ENCODE results near the gene HMG20A. TPM values are rescaled to one million over a fixed set of nuclear protein-coding genes. Genes with fewer than 3 reads are reported as not detected.

HMG20A gene
- total and polyA plus RNA-seq, 2 of the 13 experiments (the other 11 are each of a cell fraction or from before 2014, with no cell fraction given): 28.0 to 35.2 TPM

DNA sequence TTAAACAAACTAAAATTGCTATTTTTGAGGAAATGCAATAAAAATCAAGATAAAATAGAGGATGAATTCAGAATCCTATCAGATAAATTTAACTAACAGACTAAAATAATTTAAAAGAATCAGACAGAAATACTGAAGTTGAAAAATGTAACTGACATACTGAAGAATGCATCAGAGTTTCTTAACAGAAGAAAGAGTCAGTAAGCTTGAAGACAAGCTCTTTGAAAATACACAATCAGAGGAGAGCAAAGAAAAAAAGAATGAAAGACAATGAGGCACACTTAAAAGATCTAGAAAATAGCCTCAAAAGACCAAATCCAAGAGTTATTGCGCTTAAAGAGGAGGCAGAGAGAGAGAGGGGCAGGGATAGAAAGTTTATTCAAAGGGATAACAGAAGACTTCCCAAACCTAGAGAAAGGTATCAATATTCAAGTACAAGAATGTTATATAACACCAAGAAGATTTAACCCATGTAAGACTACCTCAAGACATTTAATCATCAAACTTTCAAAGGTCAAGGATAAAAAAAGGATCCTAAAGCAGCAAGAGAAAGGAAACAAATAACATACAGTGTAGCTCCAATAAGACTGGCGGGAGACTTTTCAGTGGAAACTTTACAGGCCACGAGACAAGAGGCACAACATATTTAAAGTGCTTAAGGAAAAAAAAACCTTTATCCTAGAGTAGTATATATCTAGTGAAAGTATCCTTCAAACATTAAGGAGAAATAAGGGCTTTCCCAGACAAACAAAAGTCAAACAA lies 25.5 kb upstream of the HMG20A start:
- no peak overlapping the region for H3K4me2 ChIP-seq (ENCODE audit: low read depth, low read length)
- ATAC-seq: no peak
- peaks cover 39% of the 10 kb centered on the region for H3K79me2 ChIP-seq (ENCODE audit: insufficient read depth, low read length)
- TF ChIP-seq ZFX (CRISPR knock-in tag; IDR thresholded peaks at IDR 0.05; ENCODE audit: low read depth): no peak
- peak; percentile 97 for TF ChIP-seq ZNF160 (CRISPR knock-in tag; IDR thresholded peaks at IDR 0.05)
- in situ Hi-C loops (cut with HindIII; ENCODE audit: extremely low pct_ligation_motif_present, low pct_unique_long_range_greater_than_20kb): no loop called here
- 97% methylated on average over 3 of the region's 3 CpGs for WGBS (ENCODE audit: low lambda C conversion rate)
- 0 out of 2 replicates have a peak, but pooled peaks cover 4% of the 10 kb centered on the region for H4K20me1 ChIP-seq (ENCODE audit: insufficient read depth, low read length)
- no peaks in the 10 kb centered on the region for H3K27me3 ChIP-seq (ENCODE audit: control insufficient read depth in 1 of 2, insufficient read depth in 2 of 2, low read length in 2 of 2)
- no peak overlapping the region for H3K9ac ChIP-seq (ENCODE audit: insufficient read depth, low read depth, low read length)
- no peaks in the 10 kb centered on the region for H3K4me1 ChIP-seq (ENCODE audit: insufficient read depth, low read length)
- no peak for FAIRE-seq
- H3K4me3 ChIP-seq (replicated peaks in 1 of 3; ENCODE audit: insufficient read depth in 1 of 3, low read depth in 2 of 3, low read length in 3 of 3): no peak overlapping the region
- no peak overlapping the region for H2AFZ ChIP-seq (ENCODE audit: low read length)
- BruUV-seq (replicated peaks): no TSS peak
- peaks cover 30% of the 10 kb centered on the region for H3K9me3 ChIP-seq (ENCODE audit: low read length)
- DNase-seq (ENCODE audit: low spot score): no peak
- intact Hi-C loops (cut with micrococcal nuclease; ENCODE audit: unreplicated experiment): no loop called here
- H3K36me3 ChIP-seq (replicated peaks in 1 of 2; ENCODE audit: control insufficient read depth in 1 of 2, insufficient read depth in 2 of 2, low read length in 2 of 2): peaks cover 0 to 4% of the 10 kb centered on the region in 2 experiments; a peak in 1 of 5 replicates
- CTCF ChIA-PET (ENCODE audit: low intra/inter-chr PET ratio, low total read pairs): no interaction called here
- POLR2A ChIA-PET: no interaction called here
- H3K27ac ChIP-seq (ENCODE audit: extremely low read length, insufficient read depth, low read length): no peak overlapping the region

DNA sequence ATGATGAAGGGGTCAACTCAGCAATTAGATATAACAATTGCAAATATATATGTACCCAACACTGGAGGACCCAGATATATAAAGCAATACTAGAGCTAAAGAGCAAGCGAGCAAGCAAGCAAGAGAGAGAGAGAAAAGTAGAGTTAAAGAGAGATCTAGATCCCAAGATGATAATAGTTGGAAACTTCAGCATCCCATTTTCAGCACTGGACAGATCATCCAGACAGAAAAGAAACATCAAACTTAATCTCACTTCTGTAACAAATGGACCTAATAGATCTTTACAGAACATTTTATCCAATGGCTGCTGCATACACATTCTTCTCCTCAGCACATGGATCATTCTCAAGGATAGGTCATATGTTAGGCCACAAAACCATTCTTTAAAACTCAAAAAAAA lies 24.0 kb upstream of the HMG20A start:
- DNase-seq (ENCODE audit: low spot score) (no peak), FAIRE-seq (no peak), ATAC-seq (no peak)
- Histone ChIP-seq H3K79me2 (ENCODE audit: insufficient read depth, low read length) (peaks cover 37% of the 10 kb centered on the region), H3K4me1 (ENCODE audit: insufficient read depth, low read length) (no peaks in the 10 kb centered on the region), H3K4me3 (replicated peaks in 1 of 3; ENCODE audit: insufficient read depth in 1 of 3, low read depth in 2 of 3, low read length in 3 of 3) (no peak overlapping the region), H3K36me3 (replicated peaks in 1 of 2; ENCODE audit: control insufficient read depth in 1 of 2, insufficient read depth in 2 of 2, low read length in 2 of 2) (peaks cover 0 to 4% of the 10 kb centered on the region in 2 experiments; a peak in 1 of 5 replicates), H4K20me1 (ENCODE audit: insufficient read depth, low read length) (0 out of 2 replicates have a peak, but pooled peaks cover 4% of the 10 kb centered on the region), H3K27ac (ENCODE audit: extremely low read length, insufficient read depth, low read length) (no peak overlapping the region), H3K9ac (ENCODE audit: insufficient read depth, low read depth, low read length) (no peak overlapping the region), H2AFZ (ENCODE audit: low read length) (no peak overlapping the region), H3K4me2 (ENCODE audit: low read depth, low read length) (no peak overlapping the region), H3K9me3 (ENCODE audit: low read length) (peaks cover 32% of the 10 kb centered on the region), H3K27me3 (ENCODE audit: control insufficient read depth in 1 of 2, insufficient read depth in 2 of 2, low read length in 2 of 2) (no peaks in the 10 kb centered on the region)
- POLR2A ChIA-PET: no interaction called here
- 97% methylated on average over 1 of the region's 1 CpG for WGBS (ENCODE audit: low lambda C conversion rate)
- BruUV-seq (replicated peaks): no TSS peak
- CTCF ChIA-PET (ENCODE audit: low intra/inter-chr PET ratio, low total read pairs): no interaction called here
- in situ Hi-C loops (cut with HindIII; ENCODE audit: extremely low pct_ligation_motif_present, low pct_unique_long_range_greater_than_20kb): no loop called here
- intact Hi-C loops (cut with micrococcal nuclease; ENCODE audit: unreplicated experiment): no loop called here
- no peak for TF ChIP-seq ZIK1 (CRISPR knock-in tag; IDR thresholded peaks at IDR 0.05; ENCODE audit: borderline replicate concordance, low read depth)
- TF ChIP-seq, protein P1, sequence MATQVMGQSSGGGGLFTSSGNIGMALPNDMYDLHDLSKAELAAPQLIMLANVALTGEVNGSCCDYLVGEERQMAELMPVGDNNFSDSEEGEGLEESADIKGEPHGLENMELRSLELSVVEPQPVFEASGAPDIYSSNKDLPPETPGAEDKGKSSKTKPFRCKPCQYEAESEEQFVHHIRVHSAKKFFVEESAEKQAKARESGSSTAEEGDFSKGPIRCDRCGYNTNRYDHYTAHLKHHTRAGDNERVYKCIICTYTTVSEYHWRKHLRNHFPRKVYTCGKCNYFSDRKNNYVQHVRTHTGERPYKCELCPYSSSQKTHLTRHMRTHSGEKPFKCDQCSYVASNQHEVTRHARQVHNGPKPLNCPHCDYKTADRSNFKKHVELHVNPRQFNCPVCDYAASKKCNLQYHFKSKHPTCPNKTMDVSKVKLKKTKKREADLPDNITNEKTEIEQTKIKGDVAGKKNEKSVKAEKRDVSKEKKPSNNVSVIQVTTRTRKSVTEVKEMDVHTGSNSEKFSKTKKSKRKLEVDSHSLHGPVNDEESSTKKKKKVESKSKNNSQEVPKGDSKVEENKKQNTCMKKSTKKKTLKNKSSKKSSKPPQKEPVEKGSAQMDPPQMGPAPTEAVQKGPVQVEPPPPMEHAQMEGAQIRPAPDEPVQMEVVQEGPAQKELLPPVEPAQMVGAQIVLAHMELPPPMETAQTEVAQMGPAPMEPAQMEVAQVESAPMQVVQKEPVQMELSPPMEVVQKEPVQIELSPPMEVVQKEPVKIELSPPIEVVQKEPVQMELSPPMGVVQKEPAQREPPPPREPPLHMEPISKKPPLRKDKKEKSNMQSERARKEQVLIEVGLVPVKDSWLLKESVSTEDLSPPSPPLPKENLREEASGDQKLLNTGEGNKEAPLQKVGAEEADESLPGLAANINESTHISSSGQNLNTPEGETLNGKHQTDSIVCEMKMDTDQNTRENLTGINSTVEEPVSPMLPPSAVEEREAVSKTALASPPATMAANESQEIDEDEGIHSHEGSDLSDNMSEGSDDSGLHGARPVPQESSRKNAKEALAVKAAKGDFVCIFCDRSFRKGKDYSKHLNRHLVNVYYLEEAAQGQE (IDR thresholded peaks at IDR 0.05; ENCODE audit: borderline replicate concordance in 1 of 2, low read depth in 1 of 2, low read length in 2 of 2): peak in 1 of 2 experiments; percentile 80; a peak in 1 of 4 replicates

Data from HepG2 (cell line).